Suprapubic skin (tissue), 4 donors: ENCODE results near the gene ESRRB.

Experiments
- EP300 ChIP-seq: sonication (generic); formaldehyde crosslinking; IDR thresholded peaks from one replicate; pipeline ENCODE4 v1.6.1; 2017; ENCODE audit warnings: antibody characterized with exemption
- POLR2A ChIP-seq, 2 donors: fragments of 450-650 bp; IDR thresholded peaks; one replicate each; pipeline ENCODE4 v1.6.1; 2017; ENCODE audit warnings: antibody characterized with exemption in 2 of 2, mild to moderate bottlenecking in 2 of 2, moderate library complexity in 2 of 2
- POLR2AphosphoS5 ChIP-seq, 3 donors: sonication (generic); formaldehyde crosslinking; IDR thresholded peaks; one replicate each; pipeline ENCODE4 v1.6.1; 2017; ENCODE audit warnings: antibody characterized with exemption in 3 of 3
- TF ChIP-seq, protein P1 (sequence below), 2 donors: fragments of 200-600 bp in 1 of 2; fragments of 450-650 bp in 1 of 2; sonication (generic) in 1 of 2; IDR thresholded peaks; one replicate each; pipeline ENCODE4 v1.5.1; 2016 to 2019; ENCODE audit warnings: antibody characterized with exemption in 2 of 2, mild to moderate bottlenecking in 1 of 2, moderate library complexity in 1 of 2

DNA sequence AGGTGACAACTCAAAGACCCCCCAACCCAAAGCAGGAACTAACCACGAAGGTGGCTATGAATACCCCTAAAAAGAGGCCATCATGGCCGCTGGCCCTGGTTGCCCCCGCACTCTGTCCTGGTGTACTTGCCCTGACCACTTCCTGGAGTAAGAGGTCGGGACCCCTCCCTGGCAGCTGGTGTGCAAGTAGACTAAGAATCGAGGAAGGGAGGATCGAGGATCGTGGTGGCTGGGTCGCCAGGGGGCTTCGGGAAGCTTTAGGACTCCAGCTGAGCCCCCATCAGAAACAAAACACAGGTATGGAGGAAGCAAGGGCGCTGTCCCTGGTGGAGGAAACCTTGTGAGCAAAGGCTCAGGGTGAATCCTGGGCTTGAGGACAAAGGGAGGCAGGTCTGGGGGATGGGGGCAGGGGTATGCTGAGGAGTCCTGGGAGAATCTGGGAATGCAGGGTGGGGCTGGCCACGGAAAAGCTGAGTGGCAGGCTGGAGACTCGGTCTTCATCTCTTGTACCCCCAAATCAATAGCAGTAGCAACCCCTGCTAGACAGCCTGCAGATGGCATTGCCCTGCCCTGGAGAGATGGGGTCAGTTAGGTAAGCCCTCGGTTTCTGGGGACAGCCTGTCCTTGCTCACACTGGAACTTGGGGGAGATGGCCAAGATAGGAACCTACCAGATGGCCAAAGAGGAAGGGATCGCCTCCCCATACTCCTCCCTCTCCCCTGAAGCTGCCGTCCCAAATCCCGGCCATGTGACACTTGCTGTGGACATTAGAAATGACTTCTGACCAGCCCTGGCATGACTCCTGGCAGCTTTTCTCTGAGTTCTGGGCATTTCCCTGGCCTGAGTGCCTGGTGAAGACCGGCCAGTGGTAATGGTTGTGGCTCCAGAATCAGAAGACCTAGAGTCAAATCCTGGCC is 45.3 kb upstream of the ESRRB start:
- TF ChIP-seq, protein P1, sequence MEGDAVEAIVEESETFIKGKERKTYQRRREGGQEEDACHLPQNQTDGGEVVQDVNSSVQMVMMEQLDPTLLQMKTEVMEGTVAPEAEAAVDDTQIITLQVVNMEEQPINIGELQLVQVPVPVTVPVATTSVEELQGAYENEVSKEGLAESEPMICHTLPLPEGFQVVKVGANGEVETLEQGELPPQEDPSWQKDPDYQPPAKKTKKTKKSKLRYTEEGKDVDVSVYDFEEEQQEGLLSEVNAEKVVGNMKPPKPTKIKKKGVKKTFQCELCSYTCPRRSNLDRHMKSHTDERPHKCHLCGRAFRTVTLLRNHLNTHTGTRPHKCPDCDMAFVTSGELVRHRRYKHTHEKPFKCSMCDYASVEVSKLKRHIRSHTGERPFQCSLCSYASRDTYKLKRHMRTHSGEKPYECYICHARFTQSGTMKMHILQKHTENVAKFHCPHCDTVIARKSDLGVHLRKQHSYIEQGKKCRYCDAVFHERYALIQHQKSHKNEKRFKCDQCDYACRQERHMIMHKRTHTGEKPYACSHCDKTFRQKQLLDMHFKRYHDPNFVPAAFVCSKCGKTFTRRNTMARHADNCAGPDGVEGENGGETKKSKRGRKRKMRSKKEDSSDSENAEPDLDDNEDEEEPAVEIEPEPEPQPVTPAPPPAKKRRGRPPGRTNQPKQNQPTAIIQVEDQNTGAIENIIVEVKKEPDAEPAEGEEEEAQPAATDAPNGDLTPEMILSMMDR (IDR thresholded peaks at IDR 0.05), result no peak
- TF ChIP-seq POLR2A (IDR thresholded peaks at IDR 0.05) (no peak), EP300 (no peak), POLR2AphosphoS5 (IDR thresholded peaks at IDR 0.05) (no peak)
